ENCODE data around the gene NEU4. TPM values are rescaled to one million over a fixed set of nuclear protein-coding genes. Genes with fewer than 3 reads are reported as not detected.

Gene NEU4
- total RNA-seq, 1 experiment from 2014 or later: not detected

DNA sequence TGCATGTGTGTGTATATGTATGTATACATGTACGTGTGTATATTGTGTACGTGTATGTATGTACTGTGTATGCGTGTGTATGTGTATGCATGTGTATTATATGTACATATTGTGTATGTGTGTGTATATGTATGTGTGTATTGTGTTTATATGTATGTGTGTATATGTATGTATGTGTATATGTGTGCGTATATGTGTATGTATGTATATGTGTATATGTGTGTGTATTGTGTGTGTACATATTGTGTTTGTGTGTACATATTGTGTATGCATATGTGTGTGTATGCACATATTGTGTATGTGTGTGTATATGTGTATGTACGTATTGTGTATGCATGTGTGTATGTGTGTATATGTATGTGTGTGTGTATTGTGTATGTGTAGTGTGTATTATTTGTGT lies 15.6 kb upstream of the NEU4 start:
- no TSS peak for BruUV-seq (replicated peaks)
- Mint-ChIP-seq H3K9me3 (ENCODE audit: unreplicated experiment) (no peaks in the 10 kb centered on the region), H3K36me3 (ENCODE audit: insufficient read depth, unreplicated experiment) (peaks cover 6% of the 10 kb centered on the region), H3K27ac (ENCODE audit: low read depth, unreplicated experiment) (no peak overlapping the region), H3K4me1 (ENCODE audit: insufficient read depth, unreplicated experiment) (peaks cover 6% of the 10 kb centered on the region), H3K4me3 (ENCODE audit: unreplicated experiment) (no peak overlapping the region), H3K27me3 (ENCODE audit: insufficient read depth, unreplicated experiment) (peaks cover 56% of the 10 kb centered on the region)
- intact Hi-C loops (cut with micrococcal nuclease): no loop called here
- DNase-seq (ENCODE audit: unreplicated experiment): no peak
- CTCF ChIA-PET: interaction anchor here (0.5 to 1.2 kb wide), 2 partner anchors 48 to 74 kb away, joined by 3 read pairs; no protein-coding TSS in a partner anchor
- POLR2A ChIA-PET: no interaction called here
- TF ChIP-seq, protein P1, sequence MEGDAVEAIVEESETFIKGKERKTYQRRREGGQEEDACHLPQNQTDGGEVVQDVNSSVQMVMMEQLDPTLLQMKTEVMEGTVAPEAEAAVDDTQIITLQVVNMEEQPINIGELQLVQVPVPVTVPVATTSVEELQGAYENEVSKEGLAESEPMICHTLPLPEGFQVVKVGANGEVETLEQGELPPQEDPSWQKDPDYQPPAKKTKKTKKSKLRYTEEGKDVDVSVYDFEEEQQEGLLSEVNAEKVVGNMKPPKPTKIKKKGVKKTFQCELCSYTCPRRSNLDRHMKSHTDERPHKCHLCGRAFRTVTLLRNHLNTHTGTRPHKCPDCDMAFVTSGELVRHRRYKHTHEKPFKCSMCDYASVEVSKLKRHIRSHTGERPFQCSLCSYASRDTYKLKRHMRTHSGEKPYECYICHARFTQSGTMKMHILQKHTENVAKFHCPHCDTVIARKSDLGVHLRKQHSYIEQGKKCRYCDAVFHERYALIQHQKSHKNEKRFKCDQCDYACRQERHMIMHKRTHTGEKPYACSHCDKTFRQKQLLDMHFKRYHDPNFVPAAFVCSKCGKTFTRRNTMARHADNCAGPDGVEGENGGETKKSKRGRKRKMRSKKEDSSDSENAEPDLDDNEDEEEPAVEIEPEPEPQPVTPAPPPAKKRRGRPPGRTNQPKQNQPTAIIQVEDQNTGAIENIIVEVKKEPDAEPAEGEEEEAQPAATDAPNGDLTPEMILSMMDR (IDR thresholded peaks at IDR 0.05; ENCODE audit: unreplicated experiment): no peak

DNA sequence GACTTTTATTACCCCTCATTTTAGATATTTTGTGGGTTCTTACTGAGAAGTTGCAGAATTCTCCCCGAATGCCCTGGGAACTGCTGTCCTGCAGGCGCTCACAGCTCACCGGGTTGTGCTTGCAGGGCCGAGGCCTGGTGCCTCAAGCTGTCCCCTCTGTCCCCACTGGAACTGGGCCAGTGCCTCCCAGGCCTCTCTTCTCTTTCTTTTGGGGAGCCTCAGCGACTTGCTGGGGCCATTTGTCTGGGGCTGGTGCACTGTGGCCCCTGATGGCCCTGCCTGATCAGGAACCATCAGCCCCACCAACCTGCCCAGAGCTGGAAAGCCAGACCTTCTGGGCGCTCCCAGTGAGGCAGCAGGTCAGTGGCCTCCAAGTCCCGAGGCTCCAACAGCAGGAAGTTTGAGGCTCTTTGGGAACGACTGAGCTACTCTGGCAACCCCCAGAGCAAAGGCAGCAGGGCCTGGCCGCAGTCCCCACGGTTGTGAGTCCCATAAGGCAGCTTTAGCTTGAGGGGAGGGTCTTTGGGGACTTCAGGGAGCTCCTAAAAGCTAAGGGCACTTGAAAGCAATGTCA lies 14.7 kb upstream of the NEU4 start:
- no peak overlapping the region for H3K4me3 Mint-ChIP-seq (ENCODE audit: unreplicated experiment)
- H3K4me1 Mint-ChIP-seq (ENCODE audit: insufficient read depth, unreplicated experiment): peaks cover 6% of the 10 kb centered on the region
- peaks cover 56% of the 10 kb centered on the region for H3K27me3 Mint-ChIP-seq (ENCODE audit: insufficient read depth, unreplicated experiment)
- TF ChIP-seq, protein P1 (IDR thresholded peaks at IDR 0.05; ENCODE audit: unreplicated experiment): no peak
- DNase-seq (ENCODE audit: unreplicated experiment): no peak
- no peak overlapping the region for H3K27ac Mint-ChIP-seq (ENCODE audit: low read depth, unreplicated experiment)
- no TSS peak for BruUV-seq (replicated peaks)
- intact Hi-C loops (cut with micrococcal nuclease): no loop called here
- H3K36me3 Mint-ChIP-seq (ENCODE audit: insufficient read depth, unreplicated experiment): peaks cover 6% of the 10 kb centered on the region
- CTCF ChIA-PET: interaction anchor here (1.2 kb wide), 1 partner anchor 75 kb away, joined by 3 read pairs; no protein-coding TSS in a partner anchor
- POLR2A ChIA-PET: no interaction called here
- no peaks in the 10 kb centered on the region for H3K9me3 Mint-ChIP-seq (ENCODE audit: unreplicated experiment)

DNA sequence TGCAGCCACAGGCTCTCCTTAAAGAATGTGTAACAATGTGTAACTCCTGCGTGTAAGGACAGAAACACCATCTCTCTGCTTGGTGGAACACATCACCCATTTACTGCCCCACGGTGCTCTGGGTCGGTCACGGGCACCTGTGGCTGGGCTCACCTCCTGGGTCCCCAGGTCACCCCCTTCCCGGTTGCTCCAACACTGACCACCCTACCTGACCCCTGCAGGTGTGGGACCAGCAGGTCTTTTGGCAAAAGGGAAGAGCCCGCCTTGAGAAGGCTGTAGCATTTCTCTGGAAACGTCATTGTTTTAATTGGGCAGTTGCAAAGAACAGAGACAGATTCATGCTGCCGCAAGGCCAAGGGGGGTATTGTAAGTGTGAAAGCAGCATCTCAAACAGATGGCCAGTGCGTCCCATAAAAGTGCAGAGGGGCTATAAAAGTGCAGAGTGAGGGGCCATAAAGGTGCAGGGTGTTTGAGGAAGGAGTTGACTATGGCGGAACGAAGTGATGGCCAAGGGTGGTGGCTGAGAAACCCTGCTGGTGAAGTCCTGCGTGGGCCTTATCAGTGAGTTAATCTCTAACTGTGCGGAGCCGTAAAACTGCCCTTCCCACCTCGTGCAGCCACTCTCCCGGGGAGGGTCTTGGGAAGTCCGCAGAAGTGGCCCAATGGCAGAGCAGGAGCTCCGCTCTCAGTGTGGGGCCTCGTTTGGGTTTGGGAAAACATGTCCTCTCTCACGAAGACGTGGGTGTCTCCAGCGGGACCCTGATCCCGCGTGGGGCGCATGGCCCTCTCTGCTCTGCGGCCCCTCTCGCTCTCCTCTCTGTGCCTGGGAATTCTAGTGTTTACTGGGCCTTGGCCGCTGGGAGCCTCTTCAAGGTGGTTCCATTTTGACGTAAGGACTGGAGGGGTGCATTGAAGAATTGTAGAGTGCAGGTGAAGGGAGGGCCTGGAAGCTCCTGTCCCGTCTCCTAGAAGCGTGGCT lies 13.7 kb upstream of the NEU4 start:
- POLR2A ChIA-PET: no interaction called here
- Mint-ChIP-seq H3K27me3 (ENCODE audit: insufficient read depth, unreplicated experiment) (peaks cover 53% of the 10 kb centered on the region), H3K4me3 (ENCODE audit: unreplicated experiment) (no peak overlapping the region), H3K4me1 (ENCODE audit: insufficient read depth, unreplicated experiment) (peaks cover 6% of the 10 kb centered on the region), H3K27ac (ENCODE audit: low read depth, unreplicated experiment) (no peak overlapping the region), H3K36me3 (ENCODE audit: insufficient read depth, unreplicated experiment) (peaks cover 6% of the 10 kb centered on the region), H3K9me3 (ENCODE audit: unreplicated experiment) (no peaks in the 10 kb centered on the region)
- BruUV-seq (replicated peaks): no TSS peak
- intact Hi-C loops (cut with micrococcal nuclease): no loop called here
- DNase-seq (ENCODE audit: unreplicated experiment): no peak
- CTCF ChIA-PET: interaction anchor here (0.6 kb wide), 1 partner anchor 167 kb away, joined by 4 read pairs; no protein-coding TSS in a partner anchor
- TF ChIP-seq, protein P1 (IDR thresholded peaks at IDR 0.05; ENCODE audit: unreplicated experiment): no peak

DNA sequence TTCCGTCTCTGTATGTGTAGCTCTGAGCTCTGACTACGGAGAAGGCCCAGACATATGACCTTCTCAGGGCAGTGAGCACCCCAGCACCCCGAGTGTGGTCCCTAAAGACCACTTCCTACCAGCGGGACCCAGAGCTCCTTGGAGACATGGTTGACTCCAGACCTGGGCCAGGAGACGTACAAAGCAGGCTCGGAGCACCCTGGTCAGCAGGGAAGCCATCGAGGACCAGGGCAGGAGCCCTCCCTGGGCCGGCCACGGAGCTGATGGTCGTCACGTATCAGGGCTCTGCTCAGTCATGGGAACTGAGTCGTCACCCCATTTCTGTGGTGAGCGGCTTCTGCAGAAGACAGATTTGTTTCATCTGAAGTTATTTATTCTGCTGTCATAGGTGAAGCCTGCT lies 12.8 kb upstream of the NEU4 start:
- H3K9me3 Mint-ChIP-seq (ENCODE audit: unreplicated experiment): no peaks in the 10 kb centered on the region
- POLR2A ChIA-PET: no interaction called here
- intact Hi-C loops (cut with micrococcal nuclease): no loop called here
- no peak overlapping the region for H3K4me3 Mint-ChIP-seq (ENCODE audit: unreplicated experiment)
- CTCF ChIA-PET: interaction anchor here (0.6 kb wide), 1 partner anchor 167 kb away, joined by 4 read pairs; no protein-coding TSS in a partner anchor
- H3K27ac Mint-ChIP-seq (ENCODE audit: low read depth, unreplicated experiment): no peak overlapping the region
- H3K27me3 Mint-ChIP-seq (ENCODE audit: insufficient read depth, unreplicated experiment): peaks cover 44% of the 10 kb centered on the region
- no TSS peak for BruUV-seq (replicated peaks)
- peaks cover 6% of the 10 kb centered on the region for H3K4me1 Mint-ChIP-seq (ENCODE audit: insufficient read depth, unreplicated experiment)
- TF ChIP-seq, protein P1 (IDR thresholded peaks at IDR 0.05; ENCODE audit: unreplicated experiment): no peak
- peaks cover 6% of the 10 kb centered on the region for H3K36me3 Mint-ChIP-seq (ENCODE audit: insufficient read depth, unreplicated experiment)
- no peak for DNase-seq (ENCODE audit: unreplicated experiment)
